Measurements from ENCODE around the gene FARSB. TPM values are rescaled to one million over a fixed set of nuclear protein-coding genes. Genes with fewer than 3 reads are reported as not detected.

FARSB gene
- total and polyA plus RNA-seq, 2 donors (not counting 1 experiment from before 2014, with no cell fraction given): 9.4 to 34.8 TPM

- H2AFZ ChIP-seq (ENCODE audit: low read length): no peak overlapping the region
- no peaks in the 10 kb centered on the region for H3K4me1 ChIP-seq (ENCODE audit: control insufficient read depth, extremely low read depth, insufficient read depth, low read length)
- DNase-seq (ENCODE audit: low read depth in 2 of 2): no peak
- no peaks in the 10 kb centered on the region for H3K27me3 ChIP-seq (ENCODE audit: control insufficient read depth, insufficient read depth, low read length)
- no peak overlapping the region for H3K27ac ChIP-seq (ENCODE audit: insufficient read depth, low read length)
- H3K79me2 ChIP-seq (ENCODE audit: control insufficient read depth, insufficient read depth, low read length): peaks cover 18% of the 10 kb centered on the region
- no peak for TF ChIP-seq CTCF (conservative IDR thresholded peaks at IDR 0.05 in 1 of 2, IDR thresholded peaks at IDR 0.05 in 1 of 2; ENCODE audit: low read depth in 1 of 2, low read length in 2 of 2)
- no peak for TF ChIP-seq EZH2 (IDR thresholded peaks at IDR 0.05; ENCODE audit: low read length, missing control alignments)
- no peak overlapping the region for H3K9ac ChIP-seq (ENCODE audit: insufficient read depth, low read length)
- H3K36me3 ChIP-seq (ENCODE audit: control insufficient read depth, insufficient read depth, low read length): peaks cover 2% of the 10 kb centered on the region
- no peak overlapping the region for H3K4me2 ChIP-seq (ENCODE audit: extremely low read depth, insufficient read depth, low read length)
- no peaks in the 10 kb centered on the region for H3K9me3 ChIP-seq (ENCODE audit: control insufficient read depth, insufficient read depth, low read depth, low read length)
- no peaks in the 10 kb centered on the region for H4K20me1 ChIP-seq (ENCODE audit: control insufficient read depth, extremely low read depth, insufficient read depth, low read length)
- H3K4me3 ChIP-seq (replicated peaks in 1 of 4; ENCODE audit: control extremely low read depth in 1 of 4, insufficient read depth in 1 of 4, low read depth in 3 of 4, low read length in 4 of 4): no peak overlapping the region
Observed at GRCh38 chr2:222646008-222646407, 9.9 kb downstream of the FARSB start.

- no peak for TF ChIP-seq EZH2 (IDR thresholded peaks at IDR 0.05; ENCODE audit: low read length, missing control alignments)
- TF ChIP-seq CTCF (conservative IDR thresholded peaks at IDR 0.05 in 1 of 2, IDR thresholded peaks at IDR 0.05 in 1 of 2; ENCODE audit: low read depth in 1 of 2, low read length in 2 of 2): no peak
- no peak overlapping the region for H2AFZ ChIP-seq (ENCODE audit: low read length)
- no peak overlapping the region for H3K27ac ChIP-seq (ENCODE audit: insufficient read depth, low read length)
- no peak overlapping the region for H3K9ac ChIP-seq (ENCODE audit: insufficient read depth, low read length)
- H4K20me1 ChIP-seq (ENCODE audit: control insufficient read depth, extremely low read depth, insufficient read depth, low read length): no peaks in the 10 kb centered on the region
- no peaks in the 10 kb centered on the region for H3K79me2 ChIP-seq (ENCODE audit: control insufficient read depth, insufficient read depth, low read length)
- DNase-seq (ENCODE audit: low read depth in 2 of 2): no peak
- H3K9me3 ChIP-seq (ENCODE audit: control insufficient read depth, insufficient read depth, low read depth, low read length): no peaks in the 10 kb centered on the region
- H3K4me1 ChIP-seq (ENCODE audit: control insufficient read depth, extremely low read depth, insufficient read depth, low read length): no peaks in the 10 kb centered on the region
- peaks cover 2% of the 10 kb centered on the region for H3K36me3 ChIP-seq (ENCODE audit: control insufficient read depth, insufficient read depth, low read length)
- H3K27me3 ChIP-seq (ENCODE audit: control insufficient read depth, insufficient read depth, low read length): no peaks in the 10 kb centered on the region
- no peak overlapping the region for H3K4me3 ChIP-seq (replicated peaks in 1 of 4; ENCODE audit: control extremely low read depth in 1 of 4, insufficient read depth in 1 of 4, low read depth in 3 of 4, low read length in 4 of 4)
- H3K4me2 ChIP-seq (ENCODE audit: extremely low read depth, insufficient read depth, low read length): no peak overlapping the region
Observed at GRCh38 chr2:222643134-222643533, 12.8 kb downstream of the FARSB start.

- Histone ChIP-seq H3K4me3 (replicated peaks in 1 of 4; ENCODE audit: control extremely low read depth in 1 of 4, insufficient read depth in 1 of 4, low read depth in 3 of 4, low read length in 4 of 4) (no peak overlapping the region), H3K79me2 (ENCODE audit: control insufficient read depth, insufficient read depth, low read length) (no peaks in the 10 kb centered on the region), H3K9ac (ENCODE audit: insufficient read depth, low read length) (no peak overlapping the region), H3K27me3 (ENCODE audit: control insufficient read depth, insufficient read depth, low read length) (no peaks in the 10 kb centered on the region), H2AFZ (ENCODE audit: low read length) (no peak overlapping the region), H3K4me2 (ENCODE audit: extremely low read depth, insufficient read depth, low read length) (no peak overlapping the region), H3K27ac (ENCODE audit: insufficient read depth, low read length) (no peak overlapping the region), H4K20me1 (ENCODE audit: control insufficient read depth, extremely low read depth, insufficient read depth, low read length) (no peaks in the 10 kb centered on the region), H3K4me1 (ENCODE audit: control insufficient read depth, extremely low read depth, insufficient read depth, low read length) (no peaks in the 10 kb centered on the region), H3K36me3 (ENCODE audit: control insufficient read depth, insufficient read depth, low read length) (peaks cover 7% of the 10 kb centered on the region), H3K9me3 (ENCODE audit: control insufficient read depth, insufficient read depth, low read depth, low read length) (no peaks in the 10 kb centered on the region)
- TF ChIP-seq CTCF (conservative IDR thresholded peaks at IDR 0.05 in 1 of 2, IDR thresholded peaks at IDR 0.05 in 1 of 2; ENCODE audit: low read depth in 1 of 2, low read length in 2 of 2) (no peak), EZH2 (IDR thresholded peaks at IDR 0.05; ENCODE audit: low read length, missing control alignments) (no peak)
- peak; percentile 53 for DNase-seq (ENCODE audit: low read depth in 2 of 2)
Observed at GRCh38 chr2:222641336-222641735, 14.6 kb downstream of the FARSB start.

All from fibroblast of lung (primary cell).